Measurements from ENCODE around the gene DLST. TPM values are rescaled to one million over a fixed set of nuclear protein-coding genes. Genes with fewer than 3 reads are reported as not detected.
A peak's percentile ranks its signal among the peaks of the same experiment; 100 is the strongest.
"Not testable (repeated sequence)": the region's sequence is repeated elsewhere in the genome, so short reads cannot be mapped to it uniquely, and the experiment has no call there.

Gene DLST
- total RNA-seq, 2 experiments from 2014 or later: 106 to 119 TPM

GRCh38 chr14:74917178-74917543 lies 35.4 kb downstream of the DLST start:
- H3K36me3 Mint-ChIP-seq: no peaks in the 10 kb centered on the region
- no peak overlapping the region for H3K4me3 Mint-ChIP-seq
- no peak for ATAC-seq
- H3K9me3 Mint-ChIP-seq (ENCODE audit: low read depth): no peaks in the 10 kb centered on the region
- H3K27ac Mint-ChIP-seq: no peak overlapping the region
- H3K4me1 Mint-ChIP-seq: no peaks in the 10 kb centered on the region
- CTCF ChIA-PET: interaction anchor here (1.4 to 4.3 kb wide), 3 partner anchors 11 to 56 kb away, joined by 4 to 15 read pairs (median 5); no protein-coding TSS in a partner anchor
- H3K27me3 Mint-ChIP-seq: no peaks in the 10 kb centered on the region
- no peak for DNase-seq

GRCh38 chr14:74917646-74918081 lies 35.9 kb downstream of the DLST start:
- Mint-ChIP-seq H3K4me3 (no peak overlapping the region), H3K36me3 (no peaks in the 10 kb centered on the region), H3K4me1 (no peaks in the 10 kb centered on the region), H3K9me3 (ENCODE audit: low read depth) (no peaks in the 10 kb centered on the region), H3K27me3 (no peaks in the 10 kb centered on the region), H3K27ac (no peak overlapping the region)
- CTCF ChIA-PET: interaction anchor here (1.4 to 4.3 kb wide), 3 partner anchors 12 to 56 kb away, joined by 4 to 15 read pairs (median 5); no protein-coding TSS in a partner anchor
- ATAC-seq (no peak), DNase-seq (no peak)

- no peaks in the 10 kb centered on the region for H3K27me3 Mint-ChIP-seq
- no peaks in the 10 kb centered on the region for H3K9me3 Mint-ChIP-seq (ENCODE audit: low read depth)
- H3K4me3 Mint-ChIP-seq: no peak overlapping the region
- CTCF ChIA-PET: interaction anchor here (1.5 to 4.3 kb wide), 2 partner anchors 13 to 27 kb away, joined by 4 to 15 read pairs; no protein-coding TSS in a partner anchor
- DNase-seq (no peak), ATAC-seq (no peak)
- H3K4me1 Mint-ChIP-seq: peaks cover under 1% of the 10 kb centered on the region
- no peak overlapping the region for H3K27ac Mint-ChIP-seq
- H3K36me3 Mint-ChIP-seq: no peaks in the 10 kb centered on the region
Measured at GRCh38 chr14:74918380-74918779, 36.7 kb downstream of the DLST start.

DNA sequence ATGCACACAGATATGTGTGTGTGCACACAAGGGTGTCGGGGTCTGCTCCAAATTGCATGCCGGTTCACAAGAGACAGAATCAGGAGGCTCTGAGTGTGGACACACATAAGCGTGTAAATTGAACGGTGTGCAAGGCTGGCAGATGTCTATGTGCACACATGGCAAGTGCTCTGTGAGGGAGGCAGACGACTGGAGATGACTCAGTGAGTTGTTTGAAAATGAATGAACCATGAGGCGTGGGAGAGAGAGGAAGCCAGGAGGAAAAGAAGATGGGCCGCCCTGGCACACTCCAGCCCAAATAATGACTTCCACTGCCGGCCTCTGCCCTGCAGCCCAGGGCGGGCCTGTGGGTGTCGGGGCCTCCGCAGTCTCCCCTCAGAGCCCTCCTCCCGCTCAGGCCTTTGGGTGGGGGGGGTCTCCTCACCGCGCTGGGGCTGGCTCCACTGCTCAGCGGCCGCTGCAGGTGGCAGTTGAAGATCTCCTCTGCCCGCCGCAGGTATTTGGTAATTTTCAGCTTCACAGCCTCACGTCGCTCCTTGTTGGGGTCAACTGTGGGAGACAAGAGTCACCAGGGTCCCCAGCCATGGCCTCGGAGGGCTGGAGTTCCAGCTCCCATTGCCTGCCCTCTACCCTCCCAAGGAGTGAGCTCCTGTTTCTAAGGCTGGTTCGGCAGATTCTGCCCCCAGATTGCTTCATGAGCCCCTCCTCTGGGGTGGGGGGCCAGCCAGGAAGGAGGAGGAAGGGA lies 37.9 kb downstream of the DLST start:
- no peaks in the 10 kb centered on the region for H3K36me3 Mint-ChIP-seq
- H3K4me3 Mint-ChIP-seq: no peak overlapping the region
- H3K9me3 Mint-ChIP-seq (ENCODE audit: low read depth): no peaks in the 10 kb centered on the region
- peaks cover 3% of the 10 kb centered on the region for H3K27me3 Mint-ChIP-seq
- ATAC-seq: no peak
- CTCF ChIA-PET: interaction anchor here (1.5 kb wide), 1 partner anchor 27 kb away, joined by 3 read pairs; no protein-coding TSS in a partner anchor
- H3K4me1 Mint-ChIP-seq: peaks cover 4% of the 10 kb centered on the region
- no peak overlapping the region for H3K27ac Mint-ChIP-seq
- no peak for DNase-seq

GRCh38 chr14:74920281-74920680 lies 38.6 kb downstream of the DLST start:
- no peak for DNase-seq
- peaks cover 3% of the 10 kb centered on the region for H3K27me3 Mint-ChIP-seq
- H3K9me3 Mint-ChIP-seq (ENCODE audit: low read depth): no peaks in the 10 kb centered on the region
- no peak for ATAC-seq
- H3K27ac Mint-ChIP-seq: no peak overlapping the region
- no peak overlapping the region for H3K4me3 Mint-ChIP-seq
- peaks cover 4% of the 10 kb centered on the region for H3K4me1 Mint-ChIP-seq
- CTCF ChIA-PET: interaction anchor here (1.1 to 1.5 kb wide), 2 partner anchors 26 to 60 kb away, joined by 3 to 4 read pairs; no protein-coding TSS in a partner anchor
- no peaks in the 10 kb centered on the region for H3K36me3 Mint-ChIP-seq

DNA sequence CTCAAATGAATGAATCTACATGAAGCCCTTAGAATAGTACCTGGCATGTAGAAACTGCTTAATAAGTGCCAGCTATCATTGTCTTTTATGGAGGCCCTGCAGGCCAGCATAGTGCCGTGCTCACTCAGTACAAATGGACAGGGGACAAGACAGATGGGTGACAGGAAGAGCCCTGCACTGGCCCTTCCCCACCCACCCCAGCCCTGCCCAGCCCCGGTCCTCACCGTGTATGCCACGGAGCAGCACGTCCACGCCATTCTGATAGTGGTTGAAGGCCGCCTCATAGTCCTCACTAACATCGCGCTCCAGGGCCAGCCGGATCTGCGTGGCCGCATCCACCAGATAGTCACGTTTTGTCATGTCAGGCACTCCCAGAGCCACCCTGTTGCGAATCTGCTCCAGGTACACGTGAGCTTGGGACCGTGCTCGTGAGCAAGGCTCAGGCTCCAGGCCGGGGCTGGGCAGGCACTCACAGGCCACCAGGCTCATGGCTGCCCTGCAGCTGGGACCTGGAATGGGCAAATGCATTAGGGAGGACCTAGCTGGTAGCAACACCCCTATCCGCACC lies 39.4 kb downstream of the DLST start:
- peaks cover 4% of the 10 kb centered on the region for H3K4me1 Mint-ChIP-seq
- peaks cover 7% of the 10 kb centered on the region for H3K27me3 Mint-ChIP-seq
- ATAC-seq (no peak), DNase-seq (no peak)
- CTCF ChIA-PET: interaction anchor here (0.9 to 1.5 kb wide), 5 partner anchors 9 to 60 kb away, joined by 3 to 4 read pairs (median 3); no protein-coding TSS in a partner anchor
- H3K9me3 Mint-ChIP-seq (ENCODE audit: low read depth): no peaks in the 10 kb centered on the region
- no peak overlapping the region for H3K4me3 Mint-ChIP-seq
- H3K36me3 Mint-ChIP-seq: no peaks in the 10 kb centered on the region
- H3K27ac Mint-ChIP-seq: no peak overlapping the region

- peak overlapping the region; percentile 23 for H3K4me3 Mint-ChIP-seq
- no peak overlapping the region for H3K27ac Mint-ChIP-seq
- no peak for ATAC-seq
- no peaks in the 10 kb centered on the region for H3K9me3 Mint-ChIP-seq (ENCODE audit: low read depth)
- peaks cover 4% of the 10 kb centered on the region for H3K4me1 Mint-ChIP-seq
- peaks cover 11% of the 10 kb centered on the region for H3K27me3 Mint-ChIP-seq
- no peak for DNase-seq
- CTCF ChIA-PET: interaction anchor here (0.9 to 2.0 kb wide), 8 partner anchors 8 to 310 kb away, joined by 3 to 9 read pairs (median 4); partner anchors contain the start of gene LTBP2
- H3K36me3 Mint-ChIP-seq: no peaks in the 10 kb centered on the region
Measured at GRCh38 chr14:74921987-74922751, 40.5 kb downstream of the DLST start.

DNA sequence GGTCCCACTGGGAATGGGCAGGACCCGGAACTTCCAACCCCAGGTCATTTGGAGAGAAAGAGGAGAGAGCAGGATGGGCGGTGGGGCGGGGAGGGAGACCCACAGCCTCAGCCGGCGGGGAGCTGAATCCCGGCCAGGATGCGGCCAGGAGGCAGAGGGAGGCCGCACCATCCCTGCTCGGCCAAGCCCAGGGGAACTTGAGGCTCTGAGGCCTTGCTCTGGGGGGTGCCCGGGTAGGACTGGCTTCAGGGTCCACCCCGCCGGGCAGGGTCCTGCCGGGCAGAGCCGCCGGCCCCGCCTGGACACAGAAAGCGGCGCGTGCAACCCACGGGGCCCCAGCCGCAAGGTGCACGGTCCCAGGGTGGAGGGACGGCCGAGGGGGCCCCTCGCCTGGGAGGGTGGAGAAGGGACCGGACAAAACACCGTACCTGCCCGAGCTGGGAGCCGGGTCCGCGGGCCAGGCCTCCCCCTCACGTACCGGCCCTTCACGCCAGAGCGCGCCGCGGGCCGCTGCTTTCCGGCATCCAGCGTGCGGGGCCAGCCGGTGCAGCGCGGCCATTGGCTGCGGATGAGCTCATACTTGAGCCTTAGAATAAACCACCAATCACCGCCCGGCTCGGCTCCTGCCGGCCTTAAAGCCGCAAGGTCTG lies 41.2 kb downstream of the DLST start, which contains the start of gene RPS6KL1:
Gene RPS6KL1, minus strand, starts transcription at position 509 of the 650 bp plus-strand sequence. CDS start 1,719 bp downstream, outside the sequence.
- peak; percentile 80 for DNase-seq
- H3K27ac Mint-ChIP-seq: no peak within 1 kb of the TSS
- H3K4me1 Mint-ChIP-seq: peaks cover 4% of the 10 kb centered on the region
- CTCF ChIA-PET: interaction anchor here (0.7 to 2.0 kb wide), 8 partner anchors 8 to 311 kb away, joined by 3 to 9 read pairs (median 4); partner anchors contain the start of genes EIF2B2 and LTBP2
- H3K27me3 Mint-ChIP-seq: peaks cover 15% of the 10 kb centered on the region
- peak within 1 kb of the TSS; percentile 23 for H3K4me3 Mint-ChIP-seq
- H3K9me3 Mint-ChIP-seq (ENCODE audit: low read depth): no peaks in the 10 kb centered on the region
- ATAC-seq: peak; percentile 99
- H3K36me3 Mint-ChIP-seq: no peaks in the 10 kb centered on the region

GRCh38 chr14:74924061-74924460 lies 42.3 kb downstream of the DLST start:
- DNase-seq (no peak), ATAC-seq (no peak)
- Mint-ChIP-seq H3K9me3 (ENCODE audit: low read depth) (no peaks in the 10 kb centered on the region), H3K4me3 (no peak overlapping the region), H3K4me1 (peaks cover 5% of the 10 kb centered on the region), H3K27ac (no peak overlapping the region), H3K27me3 (peaks cover 17% of the 10 kb centered on the region), H3K36me3 (no peaks in the 10 kb centered on the region)
- CTCF ChIA-PET: interaction anchor here (1.3 kb wide), 1 partner anchor 12 kb away, joined by 5 read pairs; no protein-coding TSS in a partner anchor

GRCh38 chr14:74927225-74927624 lies 45.5 kb downstream of the DLST start:
- H3K27me3 Mint-ChIP-seq: peaks cover 23% of the 10 kb centered on the region

DNA sequence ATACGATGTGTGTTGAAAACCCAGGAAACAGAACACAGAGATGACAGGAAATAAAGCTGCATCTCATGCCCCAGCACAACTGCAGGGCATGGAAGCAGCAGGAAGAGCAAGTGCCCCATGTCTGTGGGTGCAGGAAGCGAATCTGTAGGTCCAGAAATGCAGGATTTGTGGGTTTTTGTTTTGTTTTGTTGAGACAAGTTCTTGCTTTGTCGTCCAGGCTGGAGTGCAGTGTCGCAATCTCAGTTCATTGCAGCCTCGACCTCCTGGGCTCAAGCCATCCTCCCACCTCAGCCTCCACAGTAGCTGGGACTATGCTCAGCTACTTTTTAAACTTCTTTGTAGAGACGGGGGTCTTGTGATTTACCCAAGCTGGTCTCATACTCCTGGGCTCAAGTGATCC lies 47.5 kb downstream of the DLST start:
- Mint-ChIP-seq H3K9me3 (ENCODE audit: low read depth) (no peaks in the 10 kb centered on the region), H3K27me3 (peaks cover 25% of the 10 kb centered on the region), H3K27ac (no peak overlapping the region), H3K4me3 (no peak overlapping the region), H3K4me1 (peaks cover 8% of the 10 kb centered on the region), H3K36me3 (no peaks in the 10 kb centered on the region)
- no peak for ATAC-seq
- DNase-seq: no peak
- CTCF ChIA-PET: interaction anchor here (0.6 to 1.9 kb wide), 5 partner anchors 13 to 620 kb away, joined by 3 to 5 read pairs (median 4); no protein-coding TSS in a partner anchor

More at GRCh38 chr14:74927225-74927624, 45.5 kb downstream of the DLST start:
- Mint-ChIP-seq H3K4me3 (no peak overlapping the region), H3K9me3 (ENCODE audit: low read depth) (no peaks in the 10 kb centered on the region), H3K4me1 (peaks cover 8% of the 10 kb centered on the region), H3K36me3 (no peaks in the 10 kb centered on the region), H3K27ac (no peak overlapping the region)
- ATAC-seq (no peak), DNase-seq (no peak)
- CTCF ChIA-PET: interaction anchor here (1.0 to 1.4 kb wide), 3 partner anchors 14 to 66 kb away, joined by 3 to 6 read pairs (median 5); no protein-coding TSS in a partner anchor

DNA sequence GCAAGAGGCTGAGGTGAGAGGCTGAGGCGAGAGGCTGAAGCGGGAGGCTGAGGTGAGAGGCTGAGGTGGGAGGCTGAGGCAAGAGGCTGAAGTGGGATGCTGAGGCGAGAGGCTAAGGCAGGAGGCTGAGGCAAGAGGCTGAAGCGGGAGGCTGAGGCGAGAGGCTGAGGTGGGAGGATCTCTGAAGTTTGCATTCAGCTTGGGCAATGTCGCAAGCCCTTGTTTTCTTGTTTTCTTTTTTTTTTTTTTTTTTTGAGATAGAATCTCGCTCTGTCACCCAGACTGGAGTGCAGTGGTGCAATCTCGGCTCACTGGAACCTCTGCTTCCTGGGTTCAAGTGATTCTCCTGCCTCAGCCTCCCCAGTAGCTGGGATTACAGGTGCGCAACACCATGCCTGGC lies 50.0 kb downstream of the DLST start:
- H3K36me3 Mint-ChIP-seq; DNase-seq; H3K4me1 Mint-ChIP-seq; H3K27ac Mint-ChIP-seq; H3K9me3 Mint-ChIP-seq (ENCODE audit: low read depth); H3K4me3 Mint-ChIP-seq; ATAC-seq: not testable (repeated sequence)
- H3K27me3 Mint-ChIP-seq: peaks cover 16% of the 10 kb centered on the region
- CTCF ChIA-PET: interaction anchor here (0.6 to 1.5 kb wide), 6 partner anchors 9 to 260 kb away, joined by 3 to 8 read pairs (median 4); partner anchors contain the start of gene RPS6KL1
